ENCODE results near the gene BDH1. TPM values are rescaled to one million over a fixed set of nuclear protein-coding genes. Genes with fewer than 3 reads are reported as not detected.
"Not testable (repeated sequence)": the region's sequence is repeated elsewhere in the genome, so short reads cannot be mapped to it uniquely, and the experiment has no call there.

The BDH1 gene
- total and polyA plus RNA-seq, 2 of the 13 experiments (the other 11 are each of a cell fraction or from before 2014, with no cell fraction given), result 21.2 to 71.9 TPM

DNA sequence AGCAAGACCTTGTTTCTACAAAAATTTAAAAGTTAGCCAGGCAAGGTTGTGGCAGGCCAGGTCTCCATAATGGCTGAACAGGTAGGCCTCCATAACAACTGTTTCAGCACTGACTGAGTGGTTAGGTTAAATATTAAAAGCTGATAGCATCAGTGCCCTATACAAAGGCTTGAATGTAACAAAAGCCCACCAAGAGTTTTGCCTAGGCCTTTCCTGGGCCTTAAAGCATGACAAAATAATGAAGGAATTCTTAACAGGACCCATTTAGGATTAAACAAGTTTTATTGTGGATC is 16.1 kb upstream of the BDH1 start:
- POLR2A ChIA-PET, result interaction anchor here (1.9 to 3.9 kb wide), 4 partner anchors 10 to 27 kb away, joined by 8 to 90 read pairs (median 22); no protein-coding TSS in a partner anchor
- BruUV-seq (replicated peaks); in situ Hi-C loops (cut with HindIII; ENCODE audit: extremely low pct_ligation_motif_present, low pct_unique_long_range_greater_than_20kb); H3K36me3 ChIP-seq (replicated peaks in 1 of 2; ENCODE audit: control insufficient read depth in 1 of 2, insufficient read depth in 2 of 2, low read length in 2 of 2); FAIRE-seq; ATAC-seq; H3K27me3 ChIP-seq (ENCODE audit: control insufficient read depth in 1 of 2, insufficient read depth in 2 of 2, low read length in 2 of 2); H2AFZ ChIP-seq (ENCODE audit: low read length); H4K20me1 ChIP-seq (ENCODE audit: insufficient read depth, low read length); CTCF ChIA-PET (ENCODE audit: low intra/inter-chr PET ratio, low total read pairs): not testable (repeated sequence)
- intact Hi-C loops (cut with micrococcal nuclease; ENCODE audit: unreplicated experiment), result loop anchor here (2.0 kb wide), 1 partner anchor 19 kb away; no protein-coding TSS in a partner anchor
- peak overlapping the region; percentile 72 for H3K4me2 ChIP-seq (ENCODE audit: low read depth, low read length)
- peaks cover 13% of the 10 kb centered on the region for H3K9me3 ChIP-seq (ENCODE audit: low read length)
- H3K4me3 ChIP-seq (replicated peaks in 1 of 3; ENCODE audit: insufficient read depth in 1 of 3, low read depth in 2 of 3, low read length in 3 of 3), result peak overlapping the region; percentile 58 to 69 (median 64); a peak in 4 of 6 replicates
- H3K79me2 ChIP-seq (ENCODE audit: insufficient read depth, low read length), result peaks cover 15% of the 10 kb centered on the region
- peak; percentile 27 for DNase-seq (ENCODE audit: low spot score)
- H3K4me1 ChIP-seq (ENCODE audit: insufficient read depth, low read length), result peaks cover 99% of the 10 kb centered on the region
- TF ChIP-seq ARNTL (CRISPR knock-in tag; IDR thresholded peaks at IDR 0.05) (0 out of 2 replicates have a peak, but pooled peaks have one; percentile 24), ZFY (CRISPR knock-in tag; IDR thresholded peaks at IDR 0.05) (peak; percentile 58), ZMYM3 (CRISPR knock-in tag; IDR thresholded peaks at IDR 0.05) (0 out of 2 replicates have a peak, but pooled peaks have one; percentile 38), YY1 (IDR thresholded peaks at IDR 0.05; ENCODE audit: insufficient read depth, insufficient replicate concordance, low read depth, low read length) (peak; percentile 45), BCL6 (CRISPR knock-in tag; IDR thresholded peaks at IDR 0.05) (0 out of 2 replicates have a peak, but pooled peaks have one; percentile 3), ZFX (CRISPR knock-in tag; IDR thresholded peaks at IDR 0.05; ENCODE audit: low read depth) (peak; percentile 67), HOXA3 (CRISPR knock-in tag; IDR thresholded peaks at IDR 0.05) (0 out of 2 replicates have a peak, but pooled peaks have one; percentile 25), GATAD2A (CRISPR knock-in tag; IDR thresholded peaks at IDR 0.05) (peak; percentile 34; the same call in 1 of the 2 replicates)
- TF ChIP-seq, protein P1, sequence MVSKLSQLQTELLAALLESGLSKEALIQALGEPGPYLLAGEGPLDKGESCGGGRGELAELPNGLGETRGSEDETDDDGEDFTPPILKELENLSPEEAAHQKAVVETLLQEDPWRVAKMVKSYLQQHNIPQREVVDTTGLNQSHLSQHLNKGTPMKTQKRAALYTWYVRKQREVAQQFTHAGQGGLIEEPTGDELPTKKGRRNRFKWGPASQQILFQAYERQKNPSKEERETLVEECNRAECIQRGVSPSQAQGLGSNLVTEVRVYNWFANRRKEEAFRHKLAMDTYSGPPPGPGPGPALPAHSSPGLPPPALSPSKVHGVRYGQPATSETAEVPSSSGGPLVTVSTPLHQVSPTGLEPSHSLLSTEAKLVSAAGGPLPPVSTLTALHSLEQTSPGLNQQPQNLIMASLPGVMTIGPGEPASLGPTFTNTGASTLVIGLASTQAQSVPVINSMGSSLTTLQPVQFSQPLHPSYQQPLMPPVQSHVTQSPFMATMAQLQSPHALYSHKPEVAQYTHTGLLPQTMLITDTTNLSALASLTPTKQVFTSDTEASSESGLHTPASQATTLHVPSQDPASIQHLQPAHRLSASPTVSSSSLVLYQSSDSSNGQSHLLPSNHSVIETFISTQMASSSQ (IDR thresholded peaks at IDR 0.05; ENCODE audit: low read depth), result peak; percentile 66; the same call in 1 of the 2 replicates
- TF ChIP-seq, protein P1 (CRISPR knock-in tag; IDR thresholded peaks at IDR 0.05; ENCODE audit: borderline replicate concordance), result peak; percentile 62; the same call in 1 of the 2 replicates
- TF ChIP-seq, protein P2, sequence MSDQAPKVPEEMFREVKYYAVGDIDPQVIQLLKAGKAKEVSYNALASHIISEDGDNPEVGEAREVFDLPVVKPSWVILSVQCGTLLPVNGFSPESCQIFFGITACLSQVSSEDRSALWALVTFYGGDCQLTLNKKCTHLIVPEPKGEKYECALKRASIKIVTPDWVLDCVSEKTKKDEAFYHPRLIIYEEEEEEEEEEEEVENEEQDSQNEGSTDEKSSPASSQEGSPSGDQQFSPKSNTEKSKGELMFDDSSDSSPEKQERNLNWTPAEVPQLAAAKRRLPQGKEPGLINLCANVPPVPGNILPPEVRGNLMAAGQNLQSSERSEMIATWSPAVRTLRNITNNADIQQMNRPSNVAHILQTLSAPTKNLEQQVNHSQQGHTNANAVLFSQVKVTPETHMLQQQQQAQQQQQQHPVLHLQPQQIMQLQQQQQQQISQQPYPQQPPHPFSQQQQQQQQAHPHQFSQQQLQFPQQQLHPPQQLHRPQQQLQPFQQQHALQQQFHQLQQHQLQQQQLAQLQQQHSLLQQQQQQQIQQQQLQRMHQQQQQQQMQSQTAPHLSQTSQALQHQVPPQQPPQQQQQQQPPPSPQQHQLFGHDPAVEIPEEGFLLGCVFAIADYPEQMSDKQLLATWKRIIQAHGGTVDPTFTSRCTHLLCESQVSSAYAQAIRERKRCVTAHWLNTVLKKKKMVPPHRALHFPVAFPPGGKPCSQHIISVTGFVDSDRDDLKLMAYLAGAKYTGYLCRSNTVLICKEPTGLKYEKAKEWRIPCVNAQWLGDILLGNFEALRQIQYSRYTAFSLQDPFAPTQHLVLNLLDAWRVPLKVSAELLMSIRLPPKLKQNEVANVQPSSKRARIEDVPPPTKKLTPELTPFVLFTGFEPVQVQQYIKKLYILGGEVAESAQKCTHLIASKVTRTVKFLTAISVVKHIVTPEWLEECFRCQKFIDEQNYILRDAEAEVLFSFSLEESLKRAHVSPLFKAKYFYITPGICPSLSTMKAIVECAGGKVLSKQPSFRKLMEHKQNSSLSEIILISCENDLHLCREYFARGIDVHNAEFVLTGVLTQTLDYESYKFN (CRISPR knock-in tag; conservative IDR thresholded peaks at IDR 0.05), result 0 out of 2 replicates have a peak, but pooled peaks have one; percentile 12
- H3K9ac ChIP-seq (ENCODE audit: insufficient read depth, low read depth, low read length), result peak overlapping the region; percentile 71; the same call in 1 of the 2 replicates
- H3K27ac ChIP-seq (ENCODE audit: extremely low read length, insufficient read depth, low read length), result peak overlapping the region; percentile 84
